Adrenal gland (tissue), 5 donors: ENCODE measurements around the gene ANO6.

Experiments
- POLR2A ChIP-seq, 2 donors: fragments of 450-650 bp; IDR thresholded peaks; one replicate each; pipeline ENCODE4 v1.6.1; 2017; ENCODE audit warnings: antibody characterized with exemption in 2 of 2, mild to moderate bottlenecking in 2 of 2, moderate library complexity in 1 of 2
- TF ChIP-seq, protein P1 (sequence below), 6 experiments: fragments of 450-650 bp in 4 of 6; fragments of 200-600 bp in 2 of 6; sonication (generic) in 1 of 6; IDR thresholded peaks; 1 replicate in 5 of 6; 2 replicates in 1 of 6; pipeline versions ENCODE4 v1.5.1 to v1.8.0; 2016 to 2021; ENCODE audit warnings: antibody characterized with exemption in 6 of 6, mild to moderate bottlenecking in 2 of 6, moderate library complexity in 1 of 6
- donor health status: DM: no; HTN: no; CAD: no.

GRCh38 chr12:45170456-45171042 lies 45.3 kb upstream of the ANO6 start:
- TF ChIP-seq, protein P1, sequence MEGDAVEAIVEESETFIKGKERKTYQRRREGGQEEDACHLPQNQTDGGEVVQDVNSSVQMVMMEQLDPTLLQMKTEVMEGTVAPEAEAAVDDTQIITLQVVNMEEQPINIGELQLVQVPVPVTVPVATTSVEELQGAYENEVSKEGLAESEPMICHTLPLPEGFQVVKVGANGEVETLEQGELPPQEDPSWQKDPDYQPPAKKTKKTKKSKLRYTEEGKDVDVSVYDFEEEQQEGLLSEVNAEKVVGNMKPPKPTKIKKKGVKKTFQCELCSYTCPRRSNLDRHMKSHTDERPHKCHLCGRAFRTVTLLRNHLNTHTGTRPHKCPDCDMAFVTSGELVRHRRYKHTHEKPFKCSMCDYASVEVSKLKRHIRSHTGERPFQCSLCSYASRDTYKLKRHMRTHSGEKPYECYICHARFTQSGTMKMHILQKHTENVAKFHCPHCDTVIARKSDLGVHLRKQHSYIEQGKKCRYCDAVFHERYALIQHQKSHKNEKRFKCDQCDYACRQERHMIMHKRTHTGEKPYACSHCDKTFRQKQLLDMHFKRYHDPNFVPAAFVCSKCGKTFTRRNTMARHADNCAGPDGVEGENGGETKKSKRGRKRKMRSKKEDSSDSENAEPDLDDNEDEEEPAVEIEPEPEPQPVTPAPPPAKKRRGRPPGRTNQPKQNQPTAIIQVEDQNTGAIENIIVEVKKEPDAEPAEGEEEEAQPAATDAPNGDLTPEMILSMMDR (IDR thresholded peaks at IDR 0.05): peak; percentile 79 to 90 (median 86)
- no peak for TF ChIP-seq POLR2A (IDR thresholded peaks at IDR 0.05)
